OCI-LY7 (cell line): ENCODE results near the gene PLEKHM3. TPM values are rescaled to one million over a fixed set of nuclear protein-coding genes. Genes with fewer than 3 reads are reported as not detected.

Source experiments
- BruUV-seq: library from RNA; stranded (reverse); fragments of 400-500 nt; replicated peaks from 2 replicates; lab custom pipeline; 2021; lab: Mats Ljungman, UMichigan
- CTCF ChIA-PET: fragments of 300-600 bp; sonication (Branson Sonifier 250); formaldehyde crosslinking; loops from one replicate; lab custom pipeline; 2022; ENCODE audit warnings: antibody characterized with exemption; ENCODE audit not compliant: unreplicated experiment; lab: Charles Lee
- POLR2A ChIA-PET: fragments of 300-600 bp; sonication (Branson Sonifier 250); formaldehyde crosslinking; loops from one replicate; lab custom pipeline; 2022; ENCODE audit warnings: antibody characterized with exemption; lab: Charles Lee
- DNase-seq: peaks from one replicate; pipeline ENCODE4 v3.0.0-alpha.2; 2015; ENCODE audit warnings: low spot score
- H2AFZ ChIP-seq: fragments of 200-600 bp; sonication (generic), shearing (Covaris generic); 2 replicates; pipeline ENCODE4 v1.6.1; 2014; ENCODE audit warnings: mild to moderate bottlenecking, antibody characterized with exemption, low read length, moderate library complexity
- H3K27ac ChIP-seq: fragments of 200-600 bp; sonication (generic); 2 replicates; pipeline ENCODE4 v1.5.1; 2014; ENCODE audit warnings: mixed run types, low read depth, mild to moderate bottlenecking, moderate library complexity, low read length, inconsistent platforms; ENCODE audit not compliant: poor library complexity, severe bottlenecking
- H3K36me3 ChIP-seq: fragments of 200-600 bp; sonication (generic); 2 replicates; pipeline ENCODE4 v1.6.1; 2014; ENCODE audit warnings: mild to moderate bottlenecking, antibody characterized with exemption, low read length, moderate library complexity, mixed read lengths; ENCODE audit not compliant: insufficient read depth
- H3K4me1 ChIP-seq: fragments of 200-600 bp; sonication (generic); 2 replicates; pipeline ENCODE4 v1.5.1; 2014; ENCODE audit warnings: mild to moderate bottlenecking, low read length; ENCODE audit not compliant: insufficient read depth, poor library complexity, severe bottlenecking
- H3K4me2 ChIP-seq: fragments of 200-600 bp; sonication (generic); 2 replicates; pipeline ENCODE4 v1.6.1; 2014; ENCODE audit warnings: mild to moderate bottlenecking, low read length
- H3K4me3 ChIP-seq: fragments of 200-600 bp; sonication (generic); 2 replicates; pipeline ENCODE4 v1.5.1; 2014; ENCODE audit warnings: mild to moderate bottlenecking, low read depth, low read length; ENCODE audit not compliant: poor library complexity, severe bottlenecking
- H3K79me2 ChIP-seq: fragments of 200-600 bp; sonication (generic); 2 replicates; pipeline ENCODE4 v1.6.1; 2016; ENCODE audit warnings: low read depth, mild to moderate bottlenecking, low read length, moderate library complexity, mixed read lengths; ENCODE audit not compliant: insufficient read depth
- H3K9me2 ChIP-seq: fragments of 200-600 bp; sonication (generic); 2 replicates; pipeline ENCODE4 v1.6.1; 2016; ENCODE audit warnings: mild to moderate bottlenecking, low read length, mixed read lengths; ENCODE audit not compliant: insufficient read depth
- H3K9me3 ChIP-seq: fragments of 200-600 bp; sonication (generic); 2 replicates; pipeline ENCODE4 v1.6.1; 2014; ENCODE audit warnings: mild to moderate bottlenecking, mixed run types, low read length, mixed read lengths
- H4K20me1 ChIP-seq: fragments of 200-600 bp; sonication (generic); 2 replicates; pipeline ENCODE4 v1.6.1; 2014; ENCODE audit warnings: mild to moderate bottlenecking, antibody characterized with exemption, low read length, moderate library complexity, mixed read lengths; ENCODE audit not compliant: insufficient read depth
- EZH2phosphoT487 ChIP-seq: fragments of 200-600 bp; sonication (generic); IDR thresholded peaks from 2 replicates; pipeline ENCODE4 v1.6.1; 2018; ENCODE audit warnings: low read depth, borderline replicate concordance, mild to moderate bottlenecking, mixed run types, antibody characterized with exemption, low read length, moderate library complexity, mixed read lengths
- intact Hi-C: fragments of 100-400 bp; cut with micrococcal nuclease; formaldehyde crosslinking; loops from one replicate; pipeline ENCODE4 v1.10.0; 2022; ENCODE audit not compliant: unreplicated experiment
- total RNA-seq, 2 experiments: library from RNA; depleted of rRNA in 1 of 2; stranded (reverse); fragments of >200 nt in 1 of 2; shearing (Covaris generic) in 1 of 2; gene quantifications; 2 replicates each; pipeline ENCODE4 v1.2.3, GENCODE V29; 2014 to 2022
- TF ChIP-seq, protein P1 (sequence below): fragments of 200-600 bp; sonication (generic); conservative IDR thresholded peaks from 2 replicates; pipeline ENCODE4 v1.5.1; 2014; ENCODE audit warnings: mild to moderate bottlenecking, antibody characterized with exemption, low read length, moderate library complexity, mixed read lengths

PLEKHM3 gene
- total RNA-seq, 2 experiments from 2014 or later = 3.7 to 6.3 TPM

DNA sequence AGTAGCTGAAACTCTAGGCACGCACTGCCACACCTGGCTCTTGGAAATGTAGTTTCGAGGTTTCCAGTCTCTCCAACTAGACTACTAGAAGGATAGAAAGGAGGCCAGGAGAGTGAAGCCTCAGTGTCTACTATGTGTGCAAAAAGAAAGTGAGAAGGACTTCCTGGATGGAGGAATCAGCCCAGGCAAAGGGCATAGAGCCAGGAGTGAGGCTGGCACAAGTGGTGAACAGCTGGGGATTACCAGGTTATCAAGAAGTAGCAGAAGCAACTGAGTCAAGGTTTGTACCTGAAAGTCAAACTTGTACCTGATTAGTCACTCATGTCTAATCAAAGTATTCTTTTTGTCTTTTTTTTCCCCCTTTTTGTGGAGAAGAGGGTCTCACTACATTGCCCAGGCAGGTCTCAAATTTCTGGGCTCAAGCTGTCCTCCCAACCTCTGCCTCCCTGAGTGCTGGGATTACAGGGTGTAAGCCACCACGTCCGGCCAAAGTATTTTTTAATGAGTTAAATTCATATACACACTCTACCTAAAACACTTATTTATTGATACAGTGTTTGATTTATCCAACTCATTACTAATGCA lies 246.9 kb downstream of the PLEKHM3 start:
- Histone ChIP-seq H4K20me1 (no peaks in the 10 kb centered on the region), H3K4me1 (no peaks in the 10 kb centered on the region), H3K27ac (no peak overlapping the region), H2AFZ (no peak overlapping the region), H3K9me2 (no peaks in the 10 kb centered on the region), H3K36me3 (no peaks in the 10 kb centered on the region), H3K4me3 (no peak overlapping the region), H3K79me2 (no peaks in the 10 kb centered on the region), H3K4me2 (no peak overlapping the region), H3K9me3 (no peaks in the 10 kb centered on the region)
- TF ChIP-seq EZH2phosphoT487 = no peak
- TF ChIP-seq, protein P1, sequence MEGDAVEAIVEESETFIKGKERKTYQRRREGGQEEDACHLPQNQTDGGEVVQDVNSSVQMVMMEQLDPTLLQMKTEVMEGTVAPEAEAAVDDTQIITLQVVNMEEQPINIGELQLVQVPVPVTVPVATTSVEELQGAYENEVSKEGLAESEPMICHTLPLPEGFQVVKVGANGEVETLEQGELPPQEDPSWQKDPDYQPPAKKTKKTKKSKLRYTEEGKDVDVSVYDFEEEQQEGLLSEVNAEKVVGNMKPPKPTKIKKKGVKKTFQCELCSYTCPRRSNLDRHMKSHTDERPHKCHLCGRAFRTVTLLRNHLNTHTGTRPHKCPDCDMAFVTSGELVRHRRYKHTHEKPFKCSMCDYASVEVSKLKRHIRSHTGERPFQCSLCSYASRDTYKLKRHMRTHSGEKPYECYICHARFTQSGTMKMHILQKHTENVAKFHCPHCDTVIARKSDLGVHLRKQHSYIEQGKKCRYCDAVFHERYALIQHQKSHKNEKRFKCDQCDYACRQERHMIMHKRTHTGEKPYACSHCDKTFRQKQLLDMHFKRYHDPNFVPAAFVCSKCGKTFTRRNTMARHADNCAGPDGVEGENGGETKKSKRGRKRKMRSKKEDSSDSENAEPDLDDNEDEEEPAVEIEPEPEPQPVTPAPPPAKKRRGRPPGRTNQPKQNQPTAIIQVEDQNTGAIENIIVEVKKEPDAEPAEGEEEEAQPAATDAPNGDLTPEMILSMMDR = no peak
- intact Hi-C loops = no loop called here
- ChIA-PET CTCF (no interaction called here), POLR2A (no interaction called here)
- no TSS peak for BruUV-seq
- DNase-seq = no peak

DNA sequence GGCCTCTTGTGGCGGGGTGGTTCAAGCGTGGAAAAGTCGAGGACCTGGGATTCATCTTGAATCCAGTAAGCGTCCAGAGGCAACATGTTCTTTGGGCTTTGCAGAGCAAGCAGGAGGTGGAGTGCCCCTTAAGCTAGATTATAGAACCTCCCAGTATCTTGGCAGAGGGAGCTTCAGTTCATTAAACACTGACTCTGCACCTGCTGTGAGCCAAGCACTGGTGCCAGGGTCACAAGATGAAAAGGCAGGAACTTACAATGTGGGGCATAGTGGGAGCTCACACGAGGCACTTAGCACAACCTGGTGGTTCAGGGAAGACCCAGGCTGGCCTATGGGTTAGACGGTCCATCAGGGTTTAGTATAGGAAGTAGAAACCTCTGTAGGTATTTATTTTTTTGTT lies 248.2 kb downstream of the PLEKHM3 start:
- Histone ChIP-seq H4K20me1 (no peaks in the 10 kb centered on the region), H3K79me2 (no peaks in the 10 kb centered on the region), H3K9me2 (no peaks in the 10 kb centered on the region), H3K4me1 (no peaks in the 10 kb centered on the region), H3K27ac (no peak overlapping the region), H3K4me2 (no peak overlapping the region), H3K36me3 (no peaks in the 10 kb centered on the region), H3K4me3 (no peak overlapping the region), H3K9me3 (no peaks in the 10 kb centered on the region), H2AFZ (no peak overlapping the region)
- ChIA-PET POLR2A (no interaction called here), CTCF (no interaction called here)
- intact Hi-C loops = no loop called here
- DNase-seq = no peak
- TF ChIP-seq, protein P1 = no peak
- no peak for TF ChIP-seq EZH2phosphoT487
- BruUV-seq = no TSS peak

DNA sequence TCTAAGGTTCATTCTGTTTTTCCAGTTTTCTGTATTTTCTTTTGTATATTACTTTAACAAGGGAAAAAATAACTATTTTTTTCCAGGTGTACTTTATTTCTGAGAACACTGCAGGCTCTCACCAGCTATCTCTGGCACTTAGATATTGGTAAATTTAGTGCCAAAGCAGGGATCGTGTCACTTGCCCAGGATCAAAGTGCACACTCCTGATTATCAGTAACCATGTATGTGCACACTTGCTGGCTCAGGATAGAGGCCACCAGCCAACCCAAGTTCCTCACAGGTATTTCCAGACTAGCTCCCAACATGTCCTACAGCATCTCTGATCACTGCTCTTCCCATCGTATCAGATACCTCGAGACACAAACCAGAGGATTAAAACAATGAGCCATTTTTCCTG lies 249.9 kb downstream of the PLEKHM3 start:
- TF ChIP-seq, protein P1 = no peak
- TF ChIP-seq EZH2phosphoT487 = no peak
- Histone ChIP-seq H2AFZ (no peak overlapping the region), H3K9me3 (no peaks in the 10 kb centered on the region), H3K4me2 (no peak overlapping the region), H3K79me2 (no peaks in the 10 kb centered on the region), H3K4me3 (no peak overlapping the region), H4K20me1 (no peaks in the 10 kb centered on the region), H3K4me1 (no peaks in the 10 kb centered on the region), H3K27ac (no peak overlapping the region), H3K9me2 (no peaks in the 10 kb centered on the region), H3K36me3 (no peaks in the 10 kb centered on the region)
- no TSS peak for BruUV-seq
- ChIA-PET POLR2A (interaction anchor here (0.5 to 1.2 kb wide), 3 partner anchors 9 to 253 kb away, joined by 4 to 5 read pairs (median 4); no protein-coding TSS in a partner anchor), CTCF (no interaction called here)
- DNase-seq = no peak
- intact Hi-C loops = no loop called here
